Right lobe of liver (tissue), 4 donors: ENCODE data around the gene METTL23.

ENCODE experiments used
- CTCF ChIP-seq, 4 donors: fragments of 200-600 bp in 3 of 4; fragments of 450-650 bp in 1 of 4; IDR thresholded peaks; one replicate each; pipeline versions ENCODE4 v1.5.1 to v1.8.0; 2016 to 2022; ENCODE audit warnings: antibody characterized with exemption in 4 of 4, mild to moderate bottlenecking in 2 of 4
- POLR2A ChIP-seq: fragments of 450-650 bp; IDR thresholded peaks from one replicate; pipeline ENCODE4 v1.6.1; 2017; ENCODE audit warnings: antibody characterized with exemption, mild to moderate bottlenecking
- donor health status: DM: no; HTN: no; CAD: no.
- donor health status: DM: no; HTN: no; CAD: no.
- donor health status: DM: no; HTN: yes; CAD: no.

- TF ChIP-seq CTCF (IDR thresholded peaks at IDR 0.05) (no peak), POLR2A (no peak)
Observed at GRCh38 chr17:76687298-76688164, 39.1 kb upstream of the METTL23 start.
